Stimulated activated naive B cell treated with anti-CD40 and anti-IgM and Interleukin-4, amounts not matched to agents 10 μg/mL and 1 μg/mL and 100 μg/mL, for 72 hours (primary cell): Measurements from ENCODE around the gene ZNF627.

Experiments
- ATAC-seq, 2 donors: fragments of 150-1000 bp; cut with Tn5 transposase; replicated peaks; 2 replicates each; pipeline ENCODE4 v1.10.0; 2021; ENCODE audit warnings: moderate library complexity in 1 of 2
- DNase-seq: peaks from one replicate; pipeline ENCODE4 v3.0.0; 2021
- H3K27ac Mint-ChIP-seq: one replicate; pipeline ENCODE4 v1.8.0; 2022; ENCODE audit warnings: mild to moderate bottlenecking, mixed read lengths
- H3K27me3 Mint-ChIP-seq, 2 donors: one replicate each; pipeline ENCODE4 v1.8.0; 2022; ENCODE audit warnings: mixed read lengths in 2 of 2
- H3K36me3 Mint-ChIP-seq, 2 donors: one replicate each; pipeline ENCODE4 v1.8.0; 2022; ENCODE audit warnings: mixed read lengths in 2 of 2, mild to moderate bottlenecking in 1 of 2
- H3K4me1 Mint-ChIP-seq, 2 donors: one replicate each; pipeline ENCODE4 v1.8.0; 2022; ENCODE audit warnings: mixed read lengths in 2 of 2, mild to moderate bottlenecking in 1 of 2
- H3K4me3 Mint-ChIP-seq, 2 donors: one replicate each; pipeline ENCODE4 v1.8.0; 2022; ENCODE audit warnings: mild to moderate bottlenecking in 2 of 2, mixed read lengths in 2 of 2, moderate library complexity in 1 of 2
- H3K9me3 Mint-ChIP-seq, 2 donors: one replicate each; pipeline ENCODE4 v1.8.0; 2022; ENCODE audit warnings: mixed read lengths in 2 of 2, mild to moderate bottlenecking in 1 of 2

Gene ZNF627

GRCh38 chr19:11597202-11598102 lies at the start of gene ZNF627:
Gene ZNF627 (plus strand): TSS chr19:11597483. CDS start chr19:11597628, 145 bp downstream.
- Mint-ChIP-seq H3K27ac (peak within 1 kb of the TSS; percentile 98), H3K4me1 (peaks cover 20 to 40% of the 10 kb centered on the region in 2 donors), H3K9me3 (no peaks in the 10 kb centered on the region), H3K4me3 (peak within 1 kb of the TSS; percentile 98 to 99), H3K36me3 (peaks cover 27 to 32% of the 10 kb centered on the region in 2 donors), H3K27me3 (no peaks in the 10 kb centered on the region)
- DNase-seq (peak; percentile 98), ATAC-seq (peak; percentile 96 to 98)

GRCh38 chr19:11547929-11548700 lies 49.2 kb upstream of the ZNF627 start:
- H3K4me3 Mint-ChIP-seq, result no peak overlapping the region
- ATAC-seq, result no peak
- H3K9me3 Mint-ChIP-seq, result no peaks in the 10 kb centered on the region
- peaks cover 4 to 13% of the 10 kb centered on the region in 2 donors for H3K27me3 Mint-ChIP-seq
- H3K4me1 Mint-ChIP-seq, result peaks cover 6 to 8% of the 10 kb centered on the region in 2 donors
- DNase-seq, result no peak
- no peak overlapping the region for H3K27ac Mint-ChIP-seq
- H3K36me3 Mint-ChIP-seq, result peaks cover 17 to 24% of the 10 kb centered on the region in 2 donors

GRCh38 chr19:11549386-11549953 lies 47.8 kb upstream of the ZNF627 start:
- H3K9me3 Mint-ChIP-seq, result no peaks in the 10 kb centered on the region
- DNase-seq, result no peak
- peaks cover 26 to 37% of the 10 kb centered on the region in 2 donors for H3K36me3 Mint-ChIP-seq
- H3K27me3 Mint-ChIP-seq, result peaks cover 4 to 8% of the 10 kb centered on the region in 2 donors
- H3K27ac Mint-ChIP-seq, result no peak overlapping the region
- H3K4me3 Mint-ChIP-seq, result no peak overlapping the region
- ATAC-seq, result no peak
- peaks cover 11 to 19% of the 10 kb centered on the region in 2 donors for H3K4me1 Mint-ChIP-seq

- Mint-ChIP-seq H3K4me3 (peak overlapping the region in 1 of 2 donors; percentile 29), H3K27ac (no peak overlapping the region), H3K36me3 (peaks cover 26 to 38% of the 10 kb centered on the region in 2 donors), H3K9me3 (no peaks in the 10 kb centered on the region), H3K4me1 (peaks cover 12 to 21% of the 10 kb centered on the region in 2 donors), H3K27me3 (peaks cover under 1 to 3% of the 10 kb centered on the region in 2 donors)
- no peak for ATAC-seq
- DNase-seq, result no peak
These were observed 47.0 kb upstream of the ZNF627 start for GRCh38 chr19:11550265-11550664.

GRCh38 chr19:11551603-11552235 lies 45.6 kb upstream of the ZNF627 start:
- no peaks in the 10 kb centered on the region for H3K27me3 Mint-ChIP-seq
- H3K36me3 Mint-ChIP-seq, result peaks cover 37 to 51% of the 10 kb centered on the region in 2 donors
- no peak overlapping the region for H3K27ac Mint-ChIP-seq
- H3K9me3 Mint-ChIP-seq, result no peaks in the 10 kb centered on the region
- H3K4me3 Mint-ChIP-seq, result no peak overlapping the region
- ATAC-seq, result peak; percentile 42 to 50
- DNase-seq, result no peak
- peaks cover 23 to 35% of the 10 kb centered on the region in 2 donors for H3K4me1 Mint-ChIP-seq

GRCh38 chr19:11552666-11553372 lies 44.5 kb upstream of the ZNF627 start:
- ATAC-seq (no peak), DNase-seq (no peak)
- Mint-ChIP-seq H3K4me3 (no peak overlapping the region), H3K27ac (peak overlapping the region; percentile 73), H3K4me1 (peaks cover 29 to 45% of the 10 kb centered on the region in 2 donors), H3K36me3 (peaks cover 41 to 57% of the 10 kb centered on the region in 2 donors), H3K27me3 (no peaks in the 10 kb centered on the region), H3K9me3 (no peaks in the 10 kb centered on the region)

GRCh38 chr19:11554160-11554559 lies 43.1 kb upstream of the ZNF627 start:
- peaks cover 38 to 53% of the 10 kb centered on the region in 2 donors for H3K4me1 Mint-ChIP-seq
- H3K4me3 Mint-ChIP-seq, result peak overlapping the region; percentile 6 to 55
- H3K27me3 Mint-ChIP-seq, result no peaks in the 10 kb centered on the region
- no peaks in the 10 kb centered on the region for H3K9me3 Mint-ChIP-seq
- no peak for DNase-seq
- peaks cover 41 to 63% of the 10 kb centered on the region in 2 donors for H3K36me3 Mint-ChIP-seq
- ATAC-seq, result peak; percentile 17 to 18
- peak overlapping the region; percentile 87 for H3K27ac Mint-ChIP-seq

- Mint-ChIP-seq H3K27me3 (no peaks in the 10 kb centered on the region), H3K4me3 (peak overlapping the region in 1 of 2 donors; percentile 59), H3K9me3 (no peaks in the 10 kb centered on the region), H3K36me3 (peaks cover 41 to 65% of the 10 kb centered on the region in 2 donors), H3K4me1 (peaks cover 43 to 59% of the 10 kb centered on the region in 2 donors), H3K27ac (peak overlapping the region; percentile 65)
- DNase-seq (no peak), ATAC-seq (no peak)
These were observed 42.0 kb upstream of the ZNF627 start for GRCh38 chr19:11555246-11555645.

- Mint-ChIP-seq H3K4me3 (peak overlapping the region; percentile 63 to 70), H3K36me3 (peaks cover 35 to 56% of the 10 kb centered on the region in 2 donors), H3K4me1 (peaks cover 49 to 69% of the 10 kb centered on the region in 2 donors), H3K27me3 (no peaks in the 10 kb centered on the region), H3K27ac (peak overlapping the region; percentile 80), H3K9me3 (no peaks in the 10 kb centered on the region)
- DNase-seq (no peak), ATAC-seq (no peak)
These were observed 40.5 kb upstream of the ZNF627 start for GRCh38 chr19:11556634-11557420.

GRCh38 chr19:11558881-11559828 lies 38.1 kb upstream of the ZNF627 start, which contains the start of gene ELOF1:
Gene ELOF1 (minus strand): TSS chr19:11559230. CDS start chr19:11554347, 4,883 bp downstream.
- H3K36me3 Mint-ChIP-seq, result peaks cover 20 to 44% of the 10 kb centered on the region in 2 donors
- H3K9me3 Mint-ChIP-seq, result no peaks in the 10 kb centered on the region
- DNase-seq (peak; percentile 97), ATAC-seq (peak; percentile 88)
- H3K27me3 Mint-ChIP-seq, result no peaks in the 10 kb centered on the region
- H3K4me3 Mint-ChIP-seq, result peak within 1 kb of the TSS; percentile 92 to 97
- peaks cover 52 to 71% of the 10 kb centered on the region in 2 donors for H3K4me1 Mint-ChIP-seq
- peak within 1 kb of the TSS; percentile 99 for H3K27ac Mint-ChIP-seq

- Mint-ChIP-seq H3K36me3 (peaks cover 16 to 41% of the 10 kb centered on the region in 2 donors), H3K27ac (peak overlapping the region; percentile 98), H3K9me3 (no peaks in the 10 kb centered on the region), H3K4me1 (peaks cover 50 to 76% of the 10 kb centered on the region in 2 donors), H3K27me3 (no peaks in the 10 kb centered on the region), H3K4me3 (peak overlapping the region; percentile 92 to 97)
- peak; percentile 70 to 75 for ATAC-seq
- peak; percentile 79 for DNase-seq
These were observed 36.8 kb upstream of the ZNF627 start for GRCh38 chr19:11560404-11561051.
